Endometrial microvascular endothelial cells (primary cell): ENCODE measurements around the gene RANBP17. TPM values are rescaled to one million over a fixed set of nuclear protein-coding genes. Genes with fewer than 3 reads are reported as not detected.
"Not testable (repeated sequence)": the region's sequence is repeated elsewhere in the genome, so short reads cannot be mapped to it uniquely, and the experiment has no call there.

ENCODE experiments used
- in situ Hi-C: cut with HindIII; loops from 2 replicates; pipeline ENCODE4 v1.10.0; 2017; ENCODE audit warnings: low sequenced_read_pairs, low pct_unique_long_range_greater_than_20kb; ENCODE audit errors: inconsistent ontology term
- total RNA-seq: library from RNA; depleted of rRNA; stranded (reverse); fragments of >200 nt; gene quantifications from one replicate; pipeline ENCODE4 v1.2.3, GENCODE V29; 2015; ENCODE audit errors: inconsistent ontology term

The RANBP17 gene
- total RNA-seq, 1 donor from 2014 or later, result 9.5 TPM

- in situ Hi-C loops, result no loop called here
These were observed 62.2 kb downstream of the RANBP17 start for GRCh38 chr5:170923910-170924620.

- in situ Hi-C loops, result not testable (repeated sequence)
These were observed 73.9 kb downstream of the RANBP17 start for GRCh38 chr5:170935534-170936218.

DNA sequence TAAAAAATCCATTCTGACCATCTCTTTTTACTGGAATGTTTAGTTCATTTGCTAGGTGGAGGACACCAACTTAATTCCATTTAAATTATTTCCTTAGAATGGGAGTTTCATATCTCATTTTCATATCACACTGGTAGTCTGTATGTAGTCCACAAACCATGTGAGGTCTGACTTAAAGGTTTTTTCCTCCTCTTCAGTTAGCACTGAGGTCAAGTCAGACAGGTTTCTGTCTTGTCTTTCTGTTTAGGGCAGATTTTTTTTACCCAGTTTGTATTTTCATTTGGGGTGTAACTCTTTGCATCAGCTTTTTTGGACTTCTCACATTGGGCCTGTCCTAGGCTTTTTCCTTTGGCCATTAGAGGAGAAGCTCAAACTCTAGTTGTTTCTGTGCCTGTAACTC is 75.3 kb downstream of the RANBP17 start:
- in situ Hi-C loops, result no loop called here

GRCh38 chr5:170937914-170938313 is 76.1 kb downstream of the RANBP17 start:
- in situ Hi-C loops, result no loop called here

DNA sequence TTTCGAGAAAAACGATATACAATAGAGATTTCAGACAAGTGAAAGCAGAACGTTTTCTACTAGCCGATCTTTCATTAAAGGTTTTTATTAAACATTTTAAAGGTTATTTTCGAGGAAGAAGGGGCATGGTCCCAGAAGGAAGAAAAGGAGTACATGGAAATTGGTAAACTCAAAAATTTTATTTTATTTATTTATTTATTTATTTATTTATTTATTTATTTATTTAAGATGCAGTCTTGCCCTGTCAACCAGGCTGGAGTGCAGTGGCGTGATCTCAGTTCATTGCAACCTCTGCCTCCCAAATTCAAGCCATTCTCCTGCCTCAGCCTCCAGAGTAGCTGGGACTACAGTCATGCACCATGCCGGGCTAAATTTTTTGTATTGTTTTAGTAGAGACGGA is 77.4 kb downstream of the RANBP17 start:
- in situ Hi-C loops, result no loop called here

GRCh38 chr5:170941788-170942187 is 80.0 kb downstream of the RANBP17 start:
- in situ Hi-C loops, result no loop called here

DNA sequence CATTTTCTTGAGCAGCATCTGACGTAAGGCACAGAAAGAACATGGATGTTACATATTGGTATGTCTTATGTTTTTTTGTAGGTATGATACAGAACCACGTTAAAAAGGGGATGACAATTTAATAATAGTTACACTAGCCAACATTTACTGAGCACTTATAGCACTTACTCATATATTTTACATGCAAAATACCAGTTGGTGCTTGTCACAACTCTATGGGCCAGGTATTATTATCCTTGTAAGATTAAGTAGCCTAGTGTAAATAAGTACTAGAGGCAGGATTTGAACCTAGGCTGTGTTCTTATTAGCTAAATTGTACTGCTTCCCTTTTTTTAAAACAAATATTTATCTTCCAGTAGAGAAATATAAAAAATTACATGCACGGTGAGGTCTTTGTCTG is 83.5 kb downstream of the RANBP17 start:
- in situ Hi-C loops, result no loop called here

DNA sequence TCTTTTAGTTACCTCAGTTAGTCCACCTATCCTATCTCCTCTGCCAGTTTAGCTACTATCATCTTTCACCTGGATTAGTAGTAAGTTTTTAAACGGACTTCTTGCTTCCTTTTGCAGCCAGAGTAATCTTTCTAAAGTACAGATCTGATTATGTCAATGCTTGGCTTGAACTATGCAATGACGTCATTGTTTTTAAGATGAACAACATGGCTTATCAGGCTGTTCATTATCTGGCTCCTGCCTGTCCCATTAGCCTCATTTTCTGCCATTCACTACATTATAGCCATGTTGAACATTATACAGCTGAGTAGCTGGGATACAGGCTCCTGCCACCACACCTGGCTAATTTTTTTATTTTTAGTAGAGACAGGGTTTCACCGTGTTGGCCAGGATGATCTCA is 98.7 kb downstream of the RANBP17 start:
- in situ Hi-C loops, result no loop called here

DNA sequence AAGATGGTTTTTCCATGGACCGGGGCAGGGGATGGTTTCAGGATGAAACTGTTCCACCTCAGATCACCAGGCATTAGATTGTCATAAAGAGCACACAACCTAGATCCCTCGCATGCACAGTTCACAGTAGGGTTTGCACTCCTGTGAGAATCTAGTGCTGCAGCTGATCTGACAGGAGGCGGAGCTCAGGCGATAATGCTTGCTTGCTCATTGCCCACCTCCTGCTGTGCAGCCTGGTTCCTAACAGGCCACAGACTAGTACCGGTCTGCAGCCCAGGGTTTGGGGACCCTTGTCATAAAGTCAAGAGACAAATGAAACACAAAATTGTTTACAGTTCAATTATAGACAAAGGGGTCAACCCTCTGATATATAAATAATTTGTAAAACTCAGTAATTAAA is 101.7 kb downstream of the RANBP17 start:
- in situ Hi-C loops, result no loop called here

DNA sequence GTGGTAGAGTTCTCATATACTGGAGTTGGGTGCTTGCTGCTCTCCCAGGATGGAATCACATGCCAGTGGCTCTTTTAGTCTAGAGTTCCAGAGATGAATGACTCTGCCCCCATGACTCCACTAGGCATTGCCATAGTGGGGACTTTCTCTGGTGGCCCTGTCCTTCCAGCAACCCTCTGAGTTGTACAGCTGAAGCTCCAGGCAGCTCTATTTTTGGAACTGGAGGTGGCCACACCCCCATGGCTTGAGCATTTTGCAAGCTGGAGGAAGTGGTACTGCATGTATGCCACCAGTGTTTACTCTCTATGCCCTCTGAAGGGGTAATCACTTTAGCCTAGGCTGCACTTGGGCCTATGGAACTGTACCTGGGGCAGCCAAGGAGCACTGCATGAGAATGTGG is 112.6 kb downstream of the RANBP17 start:
- in situ Hi-C loops, result no loop called here

GRCh38 chr5:170980261-170980660 is 118.4 kb downstream of the RANBP17 start:
- in situ Hi-C loops, result not testable (repeated sequence)

DNA sequence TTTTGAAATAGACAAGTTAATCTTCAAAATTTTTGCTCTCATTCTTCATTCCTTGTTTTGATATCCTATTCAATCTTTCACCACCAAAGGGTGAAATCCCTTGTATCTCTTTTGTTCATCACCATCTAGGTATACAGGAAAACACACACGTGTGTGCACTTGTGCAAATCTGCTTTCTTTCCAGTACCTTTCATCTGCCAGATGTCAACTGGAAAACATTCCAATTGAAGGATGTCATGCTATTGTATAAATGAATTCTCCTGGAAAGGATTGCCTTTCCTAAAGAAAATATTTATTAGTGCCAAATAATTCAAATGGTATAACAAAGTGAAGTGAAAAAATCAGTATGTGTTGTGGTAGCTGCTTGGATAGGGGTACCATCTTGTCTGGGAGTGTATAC is 123.7 kb downstream of the RANBP17 start:
- in situ Hi-C loops, result no loop called here

DNA sequence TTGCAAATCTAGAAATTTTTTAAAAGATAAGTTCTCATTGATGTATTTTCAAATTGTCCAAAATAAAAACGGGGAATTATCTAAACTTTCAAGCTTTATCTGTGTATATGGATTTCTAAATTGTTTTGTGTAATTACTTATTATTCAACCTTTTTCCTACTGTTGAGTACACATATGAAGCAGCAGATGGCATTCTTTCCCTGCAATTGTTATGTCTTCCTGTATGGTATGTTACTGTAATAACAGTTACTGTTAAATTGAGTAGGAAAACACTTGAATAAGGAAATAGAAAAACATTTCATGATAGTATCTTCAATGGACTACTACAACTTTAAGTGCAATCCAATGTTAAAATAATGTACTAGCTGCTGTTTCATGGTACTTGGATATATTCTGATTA is 124.8 kb downstream of the RANBP17 start:
- in situ Hi-C loops, result no loop called here

- in situ Hi-C loops, result no loop called here
These were observed 131.7 kb downstream of the RANBP17 start for GRCh38 chr5:170993476-170993875.

DNA sequence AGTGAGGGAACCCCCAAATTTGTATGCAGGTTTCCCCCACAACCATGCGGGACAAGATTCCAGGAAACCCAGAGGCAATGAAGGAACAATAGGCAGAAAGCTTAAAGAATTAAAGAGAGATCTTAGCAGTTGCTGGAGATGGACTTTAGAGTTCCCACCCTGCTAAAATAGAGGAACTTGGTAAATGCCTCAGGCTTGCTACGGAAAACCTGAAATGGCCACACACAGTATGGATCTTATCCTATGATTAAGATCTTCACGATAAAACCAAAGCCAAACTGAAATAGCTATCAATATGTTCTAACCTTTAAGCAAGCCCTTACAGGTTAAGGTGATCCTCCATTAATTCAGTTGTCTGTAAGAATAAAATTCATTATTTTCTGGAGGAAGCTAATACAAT is 148.3 kb downstream of the RANBP17 start:
- in situ Hi-C loops, result no loop called here

GRCh38 chr5:171010816-171011215 is 149.0 kb downstream of the RANBP17 start:
- in situ Hi-C loops, result no loop called here

GRCh38 chr5:171023508-171023907 is 161.7 kb downstream of the RANBP17 start:
- in situ Hi-C loops, result no loop called here

- in situ Hi-C loops, result no loop called here
These were observed 162.3 kb downstream of the RANBP17 start for GRCh38 chr5:171024084-171024483.

DNA sequence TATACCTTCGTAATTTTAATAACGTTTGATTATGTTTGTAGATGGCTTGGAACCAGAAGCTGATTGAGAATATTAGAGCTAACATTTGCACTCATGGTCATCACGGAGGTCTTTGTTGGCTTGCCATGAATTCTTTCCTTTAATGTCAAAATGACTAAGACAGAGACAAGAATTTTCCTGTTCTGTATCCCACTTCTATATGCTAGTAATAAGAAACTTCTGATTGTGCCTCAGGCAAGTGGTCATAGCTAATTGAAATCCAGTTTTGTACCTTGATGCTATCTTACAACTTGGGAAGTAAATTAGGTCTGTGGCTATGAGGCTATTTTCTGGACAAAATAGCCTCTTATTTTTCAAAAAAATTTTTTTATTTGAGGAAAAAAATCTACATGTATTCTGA is 167.6 kb downstream of the RANBP17 start:
- in situ Hi-C loops, result no loop called here

DNA sequence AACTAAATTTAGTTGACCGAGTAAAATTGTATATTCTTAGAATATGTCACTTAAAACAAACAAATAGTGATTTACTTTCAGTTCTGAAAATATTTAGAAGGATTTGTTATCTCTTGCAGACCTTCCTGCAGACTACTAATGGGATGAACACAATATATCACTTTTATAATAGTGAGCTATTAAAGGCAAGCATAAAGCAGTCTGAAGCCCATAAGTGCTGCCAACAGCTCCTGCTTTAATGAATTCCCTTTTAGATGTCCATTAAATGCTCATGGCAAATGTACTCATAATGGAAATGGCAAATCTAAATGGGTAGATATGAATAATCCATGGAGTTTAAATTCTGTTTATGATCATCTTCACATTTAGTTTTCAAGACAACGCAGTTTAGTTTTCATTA is 170.2 kb downstream of the RANBP17 start:
- in situ Hi-C loops, result no loop called here
